IPS-18a (cell line): ENCODE measurements around the gene DQX1.
A peak's percentile ranks its signal among the peaks of the same experiment; 100 is the strongest.
"Not testable (repeated sequence)": the region's sequence is repeated elsewhere in the genome, so short reads cannot be mapped to it uniquely, and the experiment has no call there.

Experiments used
- H3K27ac ChIP-seq: one replicate; pipeline ENCODE4 v1.5.1; 2013; ENCODE audit warnings: low read length
- H3K27me3 ChIP-seq: one replicate; pipeline ENCODE4 v1.6.1; 2013; ENCODE audit warnings: mild to moderate bottlenecking, low read length; ENCODE audit not compliant: control insufficient read depth, insufficient read depth
- H3K36me3 ChIP-seq: one replicate; pipeline ENCODE4 v1.6.1; 2013; ENCODE audit warnings: low read depth, low read length; ENCODE audit not compliant: control insufficient read depth
- H3K4me1 ChIP-seq: one replicate; pipeline ENCODE4 v1.6.1; 2013; ENCODE audit warnings: low read depth, low read length; ENCODE audit not compliant: control insufficient read depth
- H3K4me3 ChIP-seq: one replicate; pipeline ENCODE4 v1.5.1; 2013; ENCODE audit warnings: low read length
- H3K9ac ChIP-seq: one replicate; pipeline ENCODE4 v1.6.1; 2013; ENCODE audit warnings: mild to moderate bottlenecking, low read length, moderate library complexity
- H3K9me3 ChIP-seq: one replicate; pipeline ENCODE4 v1.6.1; 2013; ENCODE audit warnings: low read depth, low read length; ENCODE audit not compliant: control insufficient read depth

The DQX1 gene

DNA sequence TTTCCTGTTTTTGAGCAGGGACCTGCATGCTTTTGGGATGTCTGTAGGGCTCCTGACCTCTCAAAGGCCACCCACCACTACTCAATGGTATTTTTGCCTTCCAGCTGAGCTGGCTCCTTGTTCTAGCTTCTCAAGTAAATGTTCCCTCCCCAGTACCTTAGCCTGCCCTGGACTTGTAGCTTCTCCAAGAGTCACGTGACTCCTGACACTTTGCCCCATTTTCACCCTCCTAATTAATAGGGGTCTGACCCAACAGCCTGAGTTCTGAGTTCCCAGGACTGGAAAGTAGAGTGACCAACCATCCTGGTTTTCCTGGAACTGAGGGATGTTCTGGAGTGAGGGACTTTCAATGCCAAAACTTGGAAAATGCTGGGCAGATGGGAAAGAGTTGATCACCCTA, 30.6 kb downstream of the DQX1 start:
- no peak overlapping the region for H3K9ac ChIP-seq
- peaks cover 56% of the 10 kb centered on the region for H3K27me3 ChIP-seq
- H3K4me1 ChIP-seq = peaks cover 15% of the 10 kb centered on the region
- no peak overlapping the region for H3K27ac ChIP-seq
- H3K4me3 ChIP-seq = no peak overlapping the region
- H3K36me3 ChIP-seq = peaks cover 34% of the 10 kb centered on the region
- no peaks in the 10 kb centered on the region for H3K9me3 ChIP-seq

DNA sequence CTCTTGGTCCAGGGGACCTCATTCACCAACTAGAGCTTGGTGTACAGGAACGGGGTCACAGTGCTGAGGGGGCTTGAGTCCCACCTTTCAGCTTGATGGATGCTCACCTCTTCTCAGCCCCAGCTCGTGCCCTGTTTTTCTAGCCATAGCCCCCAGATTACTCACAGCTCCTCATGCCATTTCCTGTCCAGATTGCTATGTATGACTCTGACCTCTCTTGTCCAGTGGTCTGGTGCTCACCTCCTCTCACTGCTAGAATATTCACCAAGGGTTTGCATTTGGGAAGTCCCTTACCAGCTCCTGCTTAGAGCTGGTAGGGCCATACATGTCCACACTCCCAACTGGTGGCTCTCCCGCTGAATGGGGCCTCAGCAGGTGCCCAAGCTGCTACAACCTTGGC, 32.5 kb downstream of the DQX1 start:
- H3K27me3 ChIP-seq = peaks cover 37% of the 10 kb centered on the region
- peaks cover 3% of the 10 kb centered on the region for H3K4me1 ChIP-seq
- H3K27ac ChIP-seq = no peak overlapping the region
- no peak overlapping the region for H3K4me3 ChIP-seq
- H3K36me3 ChIP-seq = peaks cover 36% of the 10 kb centered on the region
- H3K9ac ChIP-seq = no peak overlapping the region
- H3K9me3 ChIP-seq = no peaks in the 10 kb centered on the region

DNA sequence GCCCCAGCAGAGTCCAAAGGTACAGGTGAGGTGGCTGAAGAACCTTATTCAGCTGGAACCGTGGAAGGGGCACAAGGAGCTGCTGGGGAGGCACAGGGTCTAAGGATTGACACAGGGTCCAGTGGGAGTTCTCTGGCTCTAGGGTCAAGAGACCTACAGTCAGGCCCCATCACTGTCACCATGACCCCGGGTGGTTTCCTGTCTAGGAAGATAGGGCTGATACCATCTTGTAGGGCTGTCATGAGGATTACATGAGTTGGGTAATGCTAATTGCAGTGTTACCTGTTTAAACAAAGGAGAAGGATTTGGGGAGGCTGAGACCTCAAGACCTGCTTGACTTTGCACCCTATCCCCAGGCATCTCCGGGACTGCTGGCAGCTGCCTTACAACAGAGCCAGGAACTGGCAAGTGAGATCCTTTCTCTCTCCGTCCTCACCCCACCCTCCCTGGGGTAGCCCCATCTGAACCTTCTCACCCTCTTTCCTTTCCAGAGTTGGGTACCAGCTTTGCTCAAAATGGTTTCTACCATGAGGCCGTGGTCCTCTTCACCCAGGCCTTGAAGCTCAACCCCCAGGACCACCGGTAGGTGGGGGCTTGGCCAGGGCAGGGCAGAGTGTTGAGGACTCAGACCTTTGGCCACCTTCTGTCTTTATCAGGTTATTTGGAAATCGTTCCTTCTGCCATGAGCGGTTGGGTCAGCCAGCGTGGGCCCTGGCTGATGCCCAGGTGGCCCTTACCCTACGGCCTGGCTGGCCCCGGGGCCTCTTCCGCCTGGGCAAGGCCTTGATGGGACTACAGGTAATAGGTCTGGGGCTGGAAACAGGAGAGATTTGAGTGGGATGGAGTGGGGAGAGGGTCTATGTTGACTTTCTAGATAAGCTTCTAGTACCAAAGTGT, 34.1 kb downstream of the DQX1 start:
- Histone ChIP-seq H3K36me3 (peaks cover 36% of the 10 kb centered on the region), H3K4me3 (no peak overlapping the region), H3K9me3 (no peaks in the 10 kb centered on the region), H3K9ac (no peak overlapping the region), H3K27me3 (peaks cover 21% of the 10 kb centered on the region), H3K4me1 (no peaks in the 10 kb centered on the region), H3K27ac (no peak overlapping the region)

DNA sequence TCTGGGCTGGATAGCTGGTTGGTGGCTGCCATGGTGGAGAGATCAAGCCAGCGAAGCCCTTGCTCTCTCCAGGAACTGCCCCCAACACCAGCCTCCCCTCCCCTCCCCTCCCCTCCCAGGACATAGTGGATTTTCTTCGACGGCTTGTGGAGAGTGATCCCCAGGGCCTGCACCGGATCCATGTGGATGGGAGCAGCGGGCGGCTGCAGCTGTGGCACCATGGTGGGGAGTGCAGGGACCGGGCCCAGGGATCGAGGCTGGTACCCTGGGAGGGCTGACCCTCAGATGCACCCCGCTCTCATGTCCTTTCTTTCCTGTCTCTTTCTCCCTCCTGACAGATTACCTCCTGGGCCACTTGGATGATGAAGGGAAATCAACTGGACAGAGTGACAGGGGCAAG, 36.1 kb downstream of the DQX1 start:
- no peaks in the 10 kb centered on the region for H3K9me3 ChIP-seq
- H3K4me1 ChIP-seq = no peaks in the 10 kb centered on the region
- H3K36me3 ChIP-seq = peaks cover 40% of the 10 kb centered on the region
- no peak overlapping the region for H3K27ac ChIP-seq
- peaks cover under 1% of the 10 kb centered on the region for H3K27me3 ChIP-seq
- no peak overlapping the region for H3K9ac ChIP-seq
- H3K4me3 ChIP-seq = no peak overlapping the region

DNA sequence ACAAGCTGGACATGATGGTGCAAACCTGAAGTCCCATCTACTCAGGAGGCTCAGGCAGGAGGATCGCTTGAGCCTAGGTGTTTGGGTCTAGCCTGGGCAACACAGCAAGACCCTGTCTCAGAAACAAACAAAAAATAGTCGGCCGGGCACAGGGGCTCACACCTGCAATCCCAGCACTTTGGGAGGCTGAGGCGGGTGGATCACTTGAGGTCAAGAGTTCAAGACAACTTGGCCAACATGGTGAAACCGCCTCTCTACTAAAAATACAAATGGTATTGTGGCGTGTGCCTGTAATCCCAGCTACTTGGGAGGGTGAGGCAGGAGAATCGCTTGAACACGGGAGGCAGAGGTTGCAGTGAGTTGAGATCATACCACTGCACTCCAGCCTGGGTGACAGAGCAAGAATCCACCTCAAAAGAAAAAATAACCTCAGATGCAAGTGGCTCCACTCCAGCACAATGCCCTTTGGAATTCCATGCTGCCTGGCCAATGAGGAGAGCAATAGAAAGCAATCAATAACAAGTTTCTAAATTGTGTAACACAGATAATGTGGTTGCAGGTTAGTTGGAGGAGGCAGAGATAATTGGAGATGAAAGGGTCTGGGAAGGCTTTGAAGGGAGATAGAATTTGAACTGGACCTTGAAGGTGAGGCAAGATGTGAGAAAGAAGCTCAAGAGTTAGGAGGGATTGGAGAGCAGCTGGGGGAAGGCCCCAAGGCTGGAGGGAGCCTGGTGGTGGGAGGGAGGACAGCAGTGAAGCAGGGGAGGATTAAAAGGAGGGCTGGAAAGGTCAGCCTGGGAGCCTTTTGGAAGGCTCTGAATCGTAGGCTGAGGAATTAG, 37.2 kb downstream of the DQX1 start:
- no peak overlapping the region for H3K27ac ChIP-seq
- H3K36me3 ChIP-seq = peaks cover 40% of the 10 kb centered on the region
- H3K9ac ChIP-seq = no peak overlapping the region
- H3K4me1 ChIP-seq = no peaks in the 10 kb centered on the region
- H3K4me3 ChIP-seq = no peak overlapping the region
- no peaks in the 10 kb centered on the region for H3K9me3 ChIP-seq
- H3K27me3 ChIP-seq = no peaks in the 10 kb centered on the region

GRCh38 chr2:74486141-74486540, 39.9 kb downstream of the DQX1 start:
- H3K36me3 ChIP-seq = peaks cover 13% of the 10 kb centered on the region

DNA sequence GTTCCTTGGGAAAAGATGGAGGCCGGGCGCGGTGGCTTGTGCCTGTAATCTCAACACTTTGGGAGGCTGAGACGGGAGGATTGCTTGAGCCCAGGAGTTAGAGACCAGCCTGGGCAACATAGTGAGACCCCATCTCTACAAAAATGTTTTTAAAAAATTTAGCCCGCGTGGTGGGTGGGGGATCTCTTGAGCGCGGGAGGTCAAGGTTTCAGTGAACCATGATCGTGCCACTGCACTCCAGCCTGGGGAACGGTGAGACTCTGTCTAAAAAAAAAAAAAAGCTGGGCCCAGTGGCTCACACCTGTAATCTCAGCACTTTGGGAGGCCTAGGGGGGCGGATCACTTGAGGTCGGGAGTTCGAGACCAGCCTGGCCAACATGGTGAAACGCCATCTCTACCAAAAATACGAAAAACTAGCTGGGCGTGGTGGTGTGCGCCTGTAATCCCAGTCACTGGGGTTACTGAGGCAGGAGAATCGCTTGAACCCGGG, 42.3 kb downstream of the DQX1 start:
- H3K9me3 ChIP-seq, H3K4me1 ChIP-seq, H3K27ac ChIP-seq, H3K27me3 ChIP-seq: not testable (repeated sequence)
- Histone ChIP-seq H3K4me3 (peak overlapping the region; percentile 100), H3K36me3 (peaks cover 14% of the 10 kb centered on the region), H3K9ac (peak overlapping the region; percentile 79)

More at GRCh38 chr2:74486141-74486540, 39.9 kb downstream of the DQX1 start:
- Histone ChIP-seq H3K27me3 (no peaks in the 10 kb centered on the region), H3K4me3 (no peak overlapping the region), H3K9me3 (no peaks in the 10 kb centered on the region), H3K27ac (no peak overlapping the region), H3K4me1 (peaks cover 3% of the 10 kb centered on the region), H3K9ac (no peak overlapping the region)

DNA sequence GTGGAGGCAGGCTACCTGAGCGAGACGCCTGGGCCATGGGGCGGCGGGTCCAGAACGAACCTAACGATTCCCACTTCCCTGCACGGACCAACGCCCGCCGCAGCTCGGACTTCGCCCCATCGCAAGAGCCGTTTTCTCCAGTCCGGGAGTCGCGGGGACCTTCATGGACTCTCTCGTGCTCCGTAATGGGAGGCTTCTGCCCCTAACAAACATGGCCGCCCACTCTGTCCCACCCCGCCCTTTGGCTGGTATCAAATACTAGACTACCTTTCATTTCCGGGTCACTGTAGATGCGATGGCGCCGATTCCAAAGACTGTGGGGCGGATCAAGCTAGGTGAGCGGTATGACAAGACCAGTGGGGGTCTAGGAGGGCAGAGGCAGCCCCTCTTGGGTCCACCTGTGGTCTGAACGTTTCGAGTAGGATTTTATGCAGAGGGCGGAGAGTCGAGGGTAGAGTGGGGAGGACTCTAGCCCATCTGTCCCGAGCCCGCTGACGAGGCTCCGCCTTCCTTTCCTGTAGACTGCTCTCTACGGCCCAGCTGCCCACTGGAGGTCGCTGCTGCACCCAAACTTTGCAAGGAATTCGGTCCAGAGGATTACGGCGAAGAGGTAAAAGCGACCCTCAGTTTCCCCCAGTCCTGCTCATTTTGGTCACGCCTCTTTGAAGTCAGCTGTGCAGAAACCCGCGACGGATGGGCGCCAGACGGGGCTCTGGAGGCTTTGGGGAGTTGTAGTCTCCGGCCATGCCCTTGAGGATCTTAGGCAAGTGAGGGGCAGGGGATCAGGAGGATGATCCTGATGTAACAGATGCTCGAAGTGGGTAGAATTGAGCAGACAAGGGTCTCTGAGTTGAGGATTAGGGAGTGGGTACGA, 43.0 kb downstream of the DQX1 start, which contains the start of the genes CCDC142 and TTC31:
TSS of gene CCDC142 (minus strand) at position 198 of the 874 bp plus-strand sequence. CDS start at position 37, 161 bp downstream.
TSS of gene TTC31 (plus strand) at position 281 of the 874 bp plus-strand sequence. CDS start at position 296, 15 bp downstream.
- Histone ChIP-seq H3K27ac (peak within 1 kb of the TSS; percentile 86), H3K36me3 (peaks cover 14% of the 10 kb centered on the region), H3K27me3 (no peaks in the 10 kb centered on the region), H3K4me3 (peak within 1 kb of the TSS; percentile 100), H3K9ac (peak within 1 kb of the TSS; percentile 79), H3K4me1 (peaks cover 3% of the 10 kb centered on the region), H3K9me3 (no peaks in the 10 kb centered on the region)

DNA sequence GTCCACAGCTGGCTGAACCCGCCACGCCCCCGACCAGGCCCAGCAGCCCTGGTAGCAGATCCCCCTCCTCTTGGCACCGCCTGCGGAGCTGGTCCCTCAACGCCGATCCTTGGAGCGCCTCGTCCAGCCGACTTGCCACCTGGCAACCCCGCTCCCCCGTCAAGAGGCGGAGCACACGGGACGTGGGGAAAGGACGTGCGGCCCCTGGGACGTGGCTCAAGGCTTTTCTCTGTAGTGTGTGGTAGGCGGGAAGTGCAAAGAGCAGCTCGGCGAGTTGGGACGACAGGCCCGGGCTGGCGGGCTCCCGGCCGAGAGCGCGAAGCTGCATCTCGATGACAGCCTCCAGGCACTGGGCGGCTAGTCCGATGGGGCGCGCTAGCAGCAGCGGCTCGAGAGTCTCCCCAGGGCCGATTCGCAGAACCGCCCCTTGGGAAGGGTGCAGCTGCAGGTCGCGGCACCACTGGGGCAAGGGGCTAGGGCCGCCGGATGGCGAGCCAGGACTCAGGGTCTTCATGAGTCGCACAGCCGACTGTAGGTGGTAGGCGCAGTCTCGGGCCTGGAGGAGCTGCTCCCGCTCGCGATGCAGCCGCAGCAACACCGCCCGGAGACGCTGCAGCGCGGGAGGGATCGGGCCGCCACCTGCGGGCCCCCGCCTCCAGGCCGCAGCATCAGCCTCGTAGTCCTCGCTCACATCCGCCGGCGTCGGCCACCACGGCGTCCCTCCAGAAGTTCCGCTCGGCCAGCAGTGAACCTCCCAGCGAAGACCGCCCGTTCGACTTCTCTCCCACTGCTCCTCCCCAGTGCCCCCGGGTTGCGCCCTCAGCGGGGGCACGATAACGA, 43.9 kb downstream of the DQX1 start:
- Histone ChIP-seq H3K9me3 (no peaks in the 10 kb centered on the region), H3K36me3 (peaks cover 14% of the 10 kb centered on the region), H3K9ac (peak overlapping the region; percentile 79), H3K27me3 (no peaks in the 10 kb centered on the region), H3K27ac (peak overlapping the region; percentile 86), H3K4me3 (peak overlapping the region; percentile 100), H3K4me1 (peaks cover 3% of the 10 kb centered on the region)

DNA sequence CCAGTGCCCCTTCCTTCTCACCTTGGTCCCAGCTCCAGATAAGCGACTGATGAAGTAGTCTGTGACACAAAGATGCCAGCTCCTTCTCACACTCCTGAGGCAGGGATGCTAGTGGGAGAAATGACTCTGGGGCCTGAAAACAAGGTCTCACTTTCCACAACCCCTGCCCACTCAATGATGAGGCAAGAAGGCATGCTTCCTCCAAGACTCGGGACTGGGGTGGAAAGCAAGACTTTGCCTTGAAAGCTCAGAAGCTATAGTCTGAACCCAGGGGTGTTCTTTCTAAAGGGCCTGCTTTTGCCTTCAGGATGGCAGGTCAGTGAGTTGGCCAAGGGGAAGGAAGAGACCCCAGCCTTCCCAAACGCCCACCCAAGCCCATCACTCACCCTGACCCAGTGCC, 44.6 kb downstream of the DQX1 start:
- Histone ChIP-seq H3K4me1 (peaks cover 3% of the 10 kb centered on the region), H3K4me3 (peak overlapping the region; percentile 100), H3K36me3 (peaks cover 14% of the 10 kb centered on the region), H3K9me3 (no peaks in the 10 kb centered on the region), H3K9ac (no peak overlapping the region), H3K27me3 (no peaks in the 10 kb centered on the region), H3K27ac (no peak overlapping the region)
